ENCODE measurements around the gene TEX26. TPM values are rescaled to one million over a fixed set of nuclear protein-coding genes. Genes with fewer than 3 reads are reported as not detected.

Gene TEX26
- polyA plus RNA-seq, 1 donor from 2014 or later: not detected

GRCh38 chr13:30933354-30933670 is 856 bp downstream of the TEX26 start:
- no peak overlapping the region for H2AFZ ChIP-seq (ENCODE audit: low read depth, low read length)
- no peaks in the 10 kb centered on the region for H3K79me2 ChIP-seq (replicated peaks; ENCODE audit: insufficient read depth, low read length)
- H3K27ac ChIP-seq (ENCODE audit: low read length): no peak overlapping the region
- H4K20me1 ChIP-seq (ENCODE audit: insufficient read depth): no peaks in the 10 kb centered on the region
- H3K4me2 ChIP-seq (ENCODE audit: low read length): no peak overlapping the region
- H3K4me3 ChIP-seq (ENCODE audit: low read length): no peak overlapping the region
- no peaks in the 10 kb centered on the region for H3K9me2 ChIP-seq (ENCODE audit: insufficient read depth, low read length)
- H3K27me3 ChIP-seq (ENCODE audit: insufficient read depth, low read depth, low read length): no peaks in the 10 kb centered on the region
- H3F3A ChIP-seq (ENCODE audit: insufficient read depth, low read length, poor library complexity, severe bottlenecking): no peaks in the 10 kb centered on the region
- H3K9ac ChIP-seq (ENCODE audit: low read length): no peak overlapping the region
- no peaks in the 10 kb centered on the region for H3K9me3 ChIP-seq (ENCODE audit: low read length)
- TF ChIP-seq CTCF (IDR thresholded peaks at IDR 0.05; ENCODE audit: poor library complexity, severe bottlenecking) (no peak), RAD21 (conservative IDR thresholded peaks at IDR 0.05) (no peak), POLR2AphosphoS5 (IDR thresholded peaks at IDR 0.05) (no peak), MXI1 (conservative IDR thresholded peaks at IDR 0.05; ENCODE audit: poor library complexity, severe bottlenecking) (no peak), EZH2 (IDR thresholded peaks at IDR 0.05; ENCODE audit: borderline replicate concordance, insufficient read depth, low read length, poor library complexity, severe bottlenecking) (no peak), EP300 (conservative IDR thresholded peaks at IDR 0.05; ENCODE audit: poor library complexity, severe bottlenecking) (no peak), SMC3 (conservative IDR thresholded peaks at IDR 0.05; ENCODE audit: poor library complexity) (no peak), REST (IDR thresholded peaks at IDR 0.05; ENCODE audit: borderline replicate concordance) (no peak), TAF1 (IDR thresholded peaks at IDR 0.05; ENCODE audit: low read depth) (no peak)
- no peaks in the 10 kb centered on the region for H3K36me3 ChIP-seq (ENCODE audit: insufficient read depth, low read length)

GRCh38 chr13:30934381-30934780 is 1.9 kb downstream of the TEX26 start:
- H3K9me2 ChIP-seq (ENCODE audit: insufficient read depth, low read length): no peaks in the 10 kb centered on the region
- H3K36me3 ChIP-seq (ENCODE audit: insufficient read depth, low read length): no peaks in the 10 kb centered on the region
- no peak overlapping the region for H3K9ac ChIP-seq (ENCODE audit: low read length)
- H3F3A ChIP-seq (ENCODE audit: insufficient read depth, low read length, poor library complexity, severe bottlenecking): no peaks in the 10 kb centered on the region
- H3K27ac ChIP-seq (ENCODE audit: low read length): no peak overlapping the region
- H3K9me3 ChIP-seq (ENCODE audit: low read length): no peaks in the 10 kb centered on the region
- no peaks in the 10 kb centered on the region for H4K20me1 ChIP-seq (ENCODE audit: insufficient read depth)
- H3K27me3 ChIP-seq (ENCODE audit: insufficient read depth, low read depth, low read length): no peaks in the 10 kb centered on the region
- no peak overlapping the region for H3K4me3 ChIP-seq (ENCODE audit: low read length)
- no peak overlapping the region for H3K4me2 ChIP-seq (ENCODE audit: low read length)
- TF ChIP-seq RAD21 (conservative IDR thresholded peaks at IDR 0.05) (no peak), TAF1 (IDR thresholded peaks at IDR 0.05; ENCODE audit: low read depth) (no peak), CTCF (IDR thresholded peaks at IDR 0.05; ENCODE audit: poor library complexity, severe bottlenecking) (no peak), SMC3 (conservative IDR thresholded peaks at IDR 0.05; ENCODE audit: poor library complexity) (no peak)
- no peaks in the 10 kb centered on the region for H3K79me2 ChIP-seq (replicated peaks; ENCODE audit: insufficient read depth, low read length)
- H2AFZ ChIP-seq (ENCODE audit: low read depth, low read length): no peak overlapping the region
